ENCODE data around the gene SLC16A9. TPM values are rescaled to one million over a fixed set of nuclear protein-coding genes. Genes with fewer than 3 reads are reported as not detected.

Gene SLC16A9
- total and polyA plus RNA-seq, 2 donors (not counting 3 experiments of a cell fraction or from before 2014, with no cell fraction given) = 0.35 TPM; not detected in 1

DNA sequence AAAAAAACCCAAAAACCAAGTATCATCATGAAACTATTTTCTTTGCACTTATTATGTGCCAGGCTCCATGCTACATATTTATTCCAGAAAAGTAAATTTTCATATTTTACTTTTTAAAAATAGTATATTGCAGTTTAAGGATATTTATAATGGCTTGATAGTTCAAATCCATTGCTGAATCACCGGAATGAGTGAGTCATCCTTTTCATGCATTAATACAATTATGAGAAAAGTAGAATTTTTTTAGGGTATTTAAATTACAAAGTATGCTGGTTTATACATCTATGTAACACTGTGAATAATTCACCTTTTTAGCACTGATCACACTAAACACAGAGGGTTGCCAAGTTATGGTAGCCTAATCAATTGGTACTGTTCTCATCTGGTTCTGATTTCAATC lies 54.3 kb downstream of the SLC16A9 start:
- Histone ChIP-seq H4K20me1 (replicated peaks; ENCODE audit: control insufficient read depth, extremely low read depth, insufficient read depth, low read length) (no peaks in the 10 kb centered on the region), H3K27me3 (ENCODE audit: control insufficient read depth in 2 of 2, insufficient read depth in 2 of 2, low read length in 2 of 2) (no peaks in the 10 kb centered on the region), H2AFZ (ENCODE audit: low read depth, low read length) (no peak overlapping the region), H3K4me3 (replicated peaks in 1 of 3; ENCODE audit: insufficient read depth in 1 of 3, low read depth in 1 of 3, low read length in 3 of 3) (no peak overlapping the region), H3K36me3 (ENCODE audit: control insufficient read depth in 2 of 2, extremely low read depth in 1 of 2, insufficient read depth in 2 of 2, low read length in 2 of 2) (no peaks in the 10 kb centered on the region), H3K9me1 (replicated peaks; ENCODE audit: control insufficient read depth, extremely low read depth, insufficient read depth, low read length) (no peaks in the 10 kb centered on the region), H3K4me2 (ENCODE audit: insufficient read depth, low read length) (no peak overlapping the region), H3K4me1 (ENCODE audit: control insufficient read depth, extremely low read depth, insufficient read depth, low read length) (no peaks in the 10 kb centered on the region), H3K9ac (replicated peaks; ENCODE audit: extremely low read depth, insufficient read depth, low read length) (no peak overlapping the region), H3K79me2 (ENCODE audit: control insufficient read depth, insufficient read depth, low read length) (no peaks in the 10 kb centered on the region), H3K27ac (ENCODE audit: insufficient read depth, low read depth, low read length) (no peak overlapping the region), H3K9me3 (replicated peaks; ENCODE audit: control insufficient read depth, insufficient read depth, low read length) (no peaks in the 10 kb centered on the region)
- DNase-seq (ENCODE audit: low read depth, low spot score) (peak; percentile 38), FAIRE-seq (no peak)
- ChIA-PET CTCF (no interaction called here), POLR2A (no interaction called here)
- no peak for TF ChIP-seq EZH2 (IDR thresholded peaks at IDR 0.05; ENCODE audit: borderline replicate concordance, low read depth, low read length, severe bottlenecking)
- peak; percentile 63 for TF ChIP-seq FOS (IDR thresholded peaks at IDR 0.05; ENCODE audit: borderline replicate concordance, insufficient read depth, low read length)
- TF ChIP-seq, protein P1, sequence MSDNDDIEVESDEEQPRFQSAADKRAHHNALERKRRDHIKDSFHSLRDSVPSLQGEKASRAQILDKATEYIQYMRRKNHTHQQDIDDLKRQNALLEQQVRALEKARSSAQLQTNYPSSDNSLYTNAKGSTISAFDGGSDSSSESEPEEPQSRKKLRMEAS (IDR thresholded peaks at IDR 0.05; ENCODE audit: insufficient read depth, insufficient read length) = no peak
- no peak for TF ChIP-seq GATA2 (IDR thresholded peaks at IDR 0.05; ENCODE audit: insufficient read depth, insufficient read length, low read depth, low read length)
- TF ChIP-seq POLR2AphosphoS5 (IDR thresholded peaks at IDR 0.05; ENCODE audit: insufficient read depth, low read depth, low read length) = no peak
- TF ChIP-seq MYC (IDR thresholded peaks at IDR 0.05; ENCODE audit: low read depth, low read length) = no peak
- TF ChIP-seq CTCF (IDR thresholded peaks at IDR 0.05; ENCODE audit: extremely low read depth in 1 of 2, insufficient read depth in 1 of 2, low read depth in 1 of 2, low read length in 2 of 2) = no peak
- TF ChIP-seq POLR2A (IDR thresholded peaks at IDR 0.05; ENCODE audit: low read depth, low read length) = no peak
- TF ChIP-seq JUN (IDR thresholded peaks at IDR 0.05; ENCODE audit: borderline replicate concordance, insufficient read depth, insufficient read length, low read depth) = peak; percentile 58
- dilution Hi-C loops (cut with MboI; ENCODE audit: extremely low pct_ligation_motif_present, low sequenced_read_pairs) (no loop called here), intact Hi-C loops (cut with micrococcal nuclease) (no loop called here)
- no TSS peak for BruUV-seq (replicated peaks)

All from endothelial cell of umbilical vein (primary cell).